Mucosa of descending colon (tissue), 3 donors: ENCODE measurements around the gene ROS1. TPM values are rescaled to one million over a fixed set of nuclear protein-coding genes. Genes with fewer than 3 reads are reported as not detected.
"Not testable (repeated sequence)": the region's sequence is repeated elsewhere in the genome, so short reads cannot be mapped to it uniquely, and the experiment has no call there.

Experiments used
- ATAC-seq: fragments of 200-7000 bp; cut with Tn5 transposase; one replicate; pipeline ENCODE4 v1.9.1; 2020; ENCODE audit warnings: mild to moderate bottlenecking, moderate library complexity
- DNase-seq, 3 donors: peaks; one replicate each; pipeline ENCODE4 v3.0.0-alpha.2; 2020
- H3K36me3 ChIP-seq: fragments of 200-600 bp; one replicate; pipeline ENCODE4 v1.8.0; 2021; ENCODE audit warnings: low read depth, mild to moderate bottlenecking
- H3K4me1 ChIP-seq: fragments of 200-600 bp; one replicate; pipeline ENCODE4 v1.8.0; 2021; ENCODE audit warnings: low read depth, mild to moderate bottlenecking
- H3K4me3 ChIP-seq: fragments of 200-600 bp; one replicate; pipeline ENCODE4 v1.8.0; 2021; ENCODE audit warnings: mild to moderate bottlenecking
- H3K9me3 ChIP-seq: fragments of 200-600 bp; one replicate; pipeline ENCODE4 v1.8.0; 2021; ENCODE audit warnings: mild to moderate bottlenecking
- intact Hi-C, 2 donors: fragments of 100-400 bp; cut with DNase I in 1 of 2; cut with micrococcal nuclease in 1 of 2; formaldehyde crosslinking; loops; one replicate each; pipeline versions ENCODE4 v1.11.0 to v1.11.1; 2022; cut with DNase I, micrococcal nuclease
- total RNA-seq, 3 donors: library from RNA; stranded (reverse); fragmentation: NEBNext Ultra II Directional in 2 of 3; extraction: Animal tissue kit (Norgen Biotek cat#: 25700) in 2 of 3; gene quantifications; one replicate each; pipeline versions ENCODE4 v1.2.1 to v1.2.4, GENCODE V29; 2021 to 2023
- TF ChIP-seq, protein P1 (sequence below): fragments of 200-600 bp; IDR thresholded peaks from one replicate; pipeline ENCODE4 v1.8.0; 2022; ENCODE audit warnings: antibody characterized with exemption, mild to moderate bottlenecking
- donor health status: DM: no; HTN: no; CAD: no; lungs with moderate emphysema.
- donor health status: DM: no; HTN: no; CAD: no.
- donor health status: DM: no; HTN: yes; CAD: no.

ROS1 gene
- total RNA-seq, 3 donors from 2014 or later: 0.38 to 1.1 (median 1.0) TPM

DNA sequence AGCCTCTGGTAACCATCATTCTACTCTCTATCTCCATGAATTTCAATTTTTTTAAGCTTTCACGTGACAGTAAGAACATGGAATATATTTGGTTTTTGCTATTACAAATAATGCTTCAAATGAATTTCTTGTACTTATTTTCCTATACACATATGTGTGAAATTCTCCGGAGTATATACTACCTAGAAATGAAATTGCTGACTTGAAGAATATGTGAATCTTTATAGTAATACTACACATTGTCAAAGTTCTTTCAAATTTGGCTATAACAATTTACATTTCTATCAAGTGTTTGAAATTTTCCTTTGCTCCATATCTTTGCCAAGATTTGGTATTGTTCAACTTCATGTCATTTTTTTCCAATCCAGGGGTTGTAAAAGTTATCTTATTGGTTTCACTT is 172.0 kb downstream of the ROS1 start:
- DNase-seq: no peak
- Histone ChIP-seq H3K9me3 (no peaks in the 10 kb centered on the region), H3K4me3 (no peak overlapping the region), H3K4me1 (no peaks in the 10 kb centered on the region), H3K36me3 (no peaks in the 10 kb centered on the region)
- intact Hi-C loops: no loop called here
- ATAC-seq: no peak
- TF ChIP-seq, protein P1, sequence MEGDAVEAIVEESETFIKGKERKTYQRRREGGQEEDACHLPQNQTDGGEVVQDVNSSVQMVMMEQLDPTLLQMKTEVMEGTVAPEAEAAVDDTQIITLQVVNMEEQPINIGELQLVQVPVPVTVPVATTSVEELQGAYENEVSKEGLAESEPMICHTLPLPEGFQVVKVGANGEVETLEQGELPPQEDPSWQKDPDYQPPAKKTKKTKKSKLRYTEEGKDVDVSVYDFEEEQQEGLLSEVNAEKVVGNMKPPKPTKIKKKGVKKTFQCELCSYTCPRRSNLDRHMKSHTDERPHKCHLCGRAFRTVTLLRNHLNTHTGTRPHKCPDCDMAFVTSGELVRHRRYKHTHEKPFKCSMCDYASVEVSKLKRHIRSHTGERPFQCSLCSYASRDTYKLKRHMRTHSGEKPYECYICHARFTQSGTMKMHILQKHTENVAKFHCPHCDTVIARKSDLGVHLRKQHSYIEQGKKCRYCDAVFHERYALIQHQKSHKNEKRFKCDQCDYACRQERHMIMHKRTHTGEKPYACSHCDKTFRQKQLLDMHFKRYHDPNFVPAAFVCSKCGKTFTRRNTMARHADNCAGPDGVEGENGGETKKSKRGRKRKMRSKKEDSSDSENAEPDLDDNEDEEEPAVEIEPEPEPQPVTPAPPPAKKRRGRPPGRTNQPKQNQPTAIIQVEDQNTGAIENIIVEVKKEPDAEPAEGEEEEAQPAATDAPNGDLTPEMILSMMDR: no peak

DNA sequence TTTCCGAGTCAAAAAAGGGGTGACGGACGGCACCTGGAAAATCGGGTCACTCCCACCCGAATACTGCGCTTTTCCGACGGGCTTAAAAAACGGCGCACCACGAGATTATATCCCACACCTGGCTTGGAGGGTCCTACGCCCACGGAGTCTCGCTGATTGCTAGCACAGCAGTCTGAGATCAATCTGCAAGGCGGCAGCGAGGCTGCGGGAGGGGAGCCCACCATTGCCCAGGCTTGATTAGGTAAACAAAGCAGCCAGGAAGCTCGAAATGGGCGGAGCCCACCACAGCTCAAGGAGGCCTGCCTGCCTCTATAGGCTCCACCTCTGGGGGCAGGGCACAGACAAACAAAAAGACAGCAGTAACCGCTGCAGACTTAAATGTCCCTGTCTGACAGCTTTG is 180.8 kb downstream of the ROS1 start:
- H3K36me3 ChIP-seq, H3K4me1 ChIP-seq, intact Hi-C loops: not testable (repeated sequence)

GRCh38 chr6:117244571-117244970 is 181.2 kb downstream of the ROS1 start:
- ATAC-seq, DNase-seq, intact Hi-C loops, H3K4me3 ChIP-seq, H3K4me1 ChIP-seq, H3K9me3 ChIP-seq, H3K36me3 ChIP-seq: not testable (repeated sequence)

More for the DNA sequence above, 180.8 kb downstream of the ROS1 start:
- not testable (repeated sequence) for ATAC-seq, DNase-seq, H3K4me3 ChIP-seq, H3K9me3 ChIP-seq

Other genes with a start within 250 kb of the ROS1 start
- gene VGLL2, start 160.4 kb downstream of the ROS1 start, total RNA-seq: not detected
- 10 to 100 TPM; 11.3 to 16.8 (median 11.4) TPM for gene DCBLD1, start 56.7 kb upstream of the ROS1 start, total RNA-seq
- 10 to 100 TPM; 22.7 to 31.4 (median 26.3) TPM for gene GOPC, start 176.6 kb upstream of the ROS1 start, total RNA-seq
- 10 to 100 TPM; 24.2 to 34.8 (median 34.3) TPM for gene NUS1, start 249.5 kb upstream of the ROS1 start, total RNA-seq